Measurements from ENCODE around the gene SLC25A21. TPM values are rescaled to one million over a fixed set of nuclear protein-coding genes. Genes with fewer than 3 reads are reported as not detected.

Gene SLC25A21
- total RNA-seq, 1 experiment from 2014 or later, result 7.1 TPM

DNA sequence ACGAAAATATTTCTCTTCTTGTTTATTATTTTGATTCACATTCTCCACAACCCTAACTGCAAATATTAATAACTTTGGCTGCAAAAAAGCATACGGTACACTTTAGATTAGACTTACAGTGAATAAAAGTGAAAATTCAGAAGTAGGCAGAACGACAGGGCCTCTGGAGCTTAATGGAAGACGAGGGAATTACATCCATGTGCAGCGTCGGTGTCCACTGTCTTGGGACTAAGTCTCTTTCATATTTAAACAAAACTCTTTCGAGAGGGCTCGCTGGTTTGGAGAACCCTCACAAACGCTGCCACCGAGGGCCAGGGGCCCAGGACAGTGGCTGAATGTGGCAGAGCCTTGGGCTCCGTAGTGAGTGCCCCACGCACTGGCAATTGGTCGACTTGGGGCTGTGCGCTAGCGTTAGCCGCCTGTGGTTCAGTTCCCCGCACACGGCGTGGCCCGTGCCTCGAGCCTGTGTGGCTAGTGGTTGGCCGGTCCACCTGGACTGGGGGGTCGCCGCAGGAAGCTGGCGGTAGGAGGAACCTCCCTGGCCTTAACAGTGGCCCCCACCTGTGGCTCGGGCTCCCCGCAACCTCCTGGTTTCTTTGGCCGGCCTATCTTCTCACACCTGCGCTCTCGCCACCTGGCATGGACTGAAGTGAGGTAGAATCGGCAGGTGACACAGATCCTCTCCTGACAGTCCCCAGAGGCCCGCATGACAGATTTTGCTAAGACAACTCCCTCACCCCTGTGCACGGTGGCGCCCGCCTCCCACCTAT is 511.5 kb downstream of the SLC25A21 start:
- Histone ChIP-seq H2BK12ac (ENCODE audit: insufficient read length, low read depth, low read length) (no peak overlapping the region), H3K9me3 (ENCODE audit: control insufficient read depth, low read depth, low read length) (no peaks in the 10 kb centered on the region), H3K27me3 (ENCODE audit: insufficient read depth, low read length) (peaks cover 92% of the 10 kb centered on the region), H3K14ac (ENCODE audit: insufficient read depth, low read length) (no peak overlapping the region), H3K4ac (ENCODE audit: low read depth, low read length) (no peak overlapping the region), H2BK120ac (ENCODE audit: low read depth, low read length, poor library complexity, severe bottlenecking) (no peak overlapping the region), H2AFZ (ENCODE audit: low read length) (no peak overlapping the region), H2BK15ac (ENCODE audit: low read depth, low read length) (no peak overlapping the region), H4K8ac (replicated peaks; ENCODE audit: insufficient read length, low read depth, low read length) (no peak overlapping the region), H3K4me2 (ENCODE audit: insufficient read depth, insufficient read length, low read length) (peak overlapping the region; percentile 55), H4K5ac (ENCODE audit: insufficient read length, low read depth, low read length) (no peak overlapping the region), H3T11ph (ENCODE audit: low read length) (no peak overlapping the region), H3K23me2 (ENCODE audit: insufficient read length, low read depth, low read length, poor library complexity, severe bottlenecking) (peaks cover 6% of the 10 kb centered on the region), H3K27ac (ENCODE audit: insufficient read length, low read depth, low read length) (no peak overlapping the region), H4K20me1 (ENCODE audit: control insufficient read depth, insufficient read depth, insufficient read length) (no peaks in the 10 kb centered on the region), H3K79me1 (ENCODE audit: insufficient read depth, low read depth, low read length, poor library complexity, severe bottlenecking) (no peaks in the 10 kb centered on the region), H2BK20ac (ENCODE audit: low read depth, low read length, poor library complexity, severe bottlenecking) (no peak overlapping the region), H3K4me1 (ENCODE audit: insufficient read depth, low read length) (no peaks in the 10 kb centered on the region), H2BK5ac (ENCODE audit: insufficient read length, low read length) (no peak overlapping the region), H3K9ac (ENCODE audit: extremely low read depth, insufficient read length, low read length) (no peak overlapping the region), H3K23ac (ENCODE audit: insufficient read length, low read depth, low read length) (no peak overlapping the region), H3K56ac (ENCODE audit: insufficient read length, low read depth, low read length) (no peak overlapping the region), H2AK5ac (ENCODE audit: insufficient read length, low read length) (no peak overlapping the region), H3K79me2 (ENCODE audit: insufficient read depth, low read length) (no peaks in the 10 kb centered on the region), H4K91ac (ENCODE audit: insufficient read length, low read depth, low read length) (no peak overlapping the region), H3K18ac (ENCODE audit: insufficient read length, low read depth, low read length) (no peak overlapping the region)
- H3K36me3 Mint-ChIP-seq (ENCODE audit: insufficient read depth in 1 of 3, low read depth in 3 of 3), result no peaks in the 10 kb centered on the region; a peak in 2 of 7 replicates
- no CpG with 5 or more reads among the region's 35 CpGs for WGBS (ENCODE audit: extremely low coverage, insufficient read length, low lambda C conversion rate)
- peak; percentile 45 for DNase-seq
- H3K4me1 Mint-ChIP-seq, result peaks cover 30 to 51% of the 10 kb centered on the region in 2 experiments
- peaks cover 100% of the 10 kb centered on the region for H3K27me3 Mint-ChIP-seq (ENCODE audit: low read depth)
- H3K9me3 Mint-ChIP-seq, result peaks cover 2 to 15% of the 10 kb centered on the region in 2 experiments; a peak in 4 of 5 replicates
- peak overlapping the region; percentile 65 to 78 for H3K4me3 Mint-ChIP-seq
- TF ChIP-seq, protein P1, sequence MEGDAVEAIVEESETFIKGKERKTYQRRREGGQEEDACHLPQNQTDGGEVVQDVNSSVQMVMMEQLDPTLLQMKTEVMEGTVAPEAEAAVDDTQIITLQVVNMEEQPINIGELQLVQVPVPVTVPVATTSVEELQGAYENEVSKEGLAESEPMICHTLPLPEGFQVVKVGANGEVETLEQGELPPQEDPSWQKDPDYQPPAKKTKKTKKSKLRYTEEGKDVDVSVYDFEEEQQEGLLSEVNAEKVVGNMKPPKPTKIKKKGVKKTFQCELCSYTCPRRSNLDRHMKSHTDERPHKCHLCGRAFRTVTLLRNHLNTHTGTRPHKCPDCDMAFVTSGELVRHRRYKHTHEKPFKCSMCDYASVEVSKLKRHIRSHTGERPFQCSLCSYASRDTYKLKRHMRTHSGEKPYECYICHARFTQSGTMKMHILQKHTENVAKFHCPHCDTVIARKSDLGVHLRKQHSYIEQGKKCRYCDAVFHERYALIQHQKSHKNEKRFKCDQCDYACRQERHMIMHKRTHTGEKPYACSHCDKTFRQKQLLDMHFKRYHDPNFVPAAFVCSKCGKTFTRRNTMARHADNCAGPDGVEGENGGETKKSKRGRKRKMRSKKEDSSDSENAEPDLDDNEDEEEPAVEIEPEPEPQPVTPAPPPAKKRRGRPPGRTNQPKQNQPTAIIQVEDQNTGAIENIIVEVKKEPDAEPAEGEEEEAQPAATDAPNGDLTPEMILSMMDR (conservative IDR thresholded peaks at IDR 0.05), result no peak
- H3K27ac Mint-ChIP-seq, result no peak overlapping the region

All from H9 (cell line).